Coronary artery (tissue), 2 donors: ENCODE data around the gene ARHGAP10.

Experiments
- DNase-seq: peaks from one replicate; pipeline ENCODE4 v3.0.0-alpha.2; 2017; ENCODE audit warnings: low spot score
- H3K27ac ChIP-seq, 2 donors: fragments of 200-600 bp; sonication (generic); one replicate each; pipeline ENCODE4 v1.5.1; 2016 to 2019
- H3K4me3 ChIP-seq: fragments of 200-600 bp; sonication (generic); 2 replicates; pipeline ENCODE4 v1.5.1; 2016; ENCODE audit warnings: mild to moderate bottlenecking, moderate library complexity
- TF ChIP-seq, protein P1 (sequence below): fragments of 200-600 bp; sonication (generic); IDR thresholded peaks from one replicate; pipeline ENCODE4 v1.5.1; 2019; ENCODE audit warnings: antibody characterized with exemption

The ARHGAP10 gene

DNA sequence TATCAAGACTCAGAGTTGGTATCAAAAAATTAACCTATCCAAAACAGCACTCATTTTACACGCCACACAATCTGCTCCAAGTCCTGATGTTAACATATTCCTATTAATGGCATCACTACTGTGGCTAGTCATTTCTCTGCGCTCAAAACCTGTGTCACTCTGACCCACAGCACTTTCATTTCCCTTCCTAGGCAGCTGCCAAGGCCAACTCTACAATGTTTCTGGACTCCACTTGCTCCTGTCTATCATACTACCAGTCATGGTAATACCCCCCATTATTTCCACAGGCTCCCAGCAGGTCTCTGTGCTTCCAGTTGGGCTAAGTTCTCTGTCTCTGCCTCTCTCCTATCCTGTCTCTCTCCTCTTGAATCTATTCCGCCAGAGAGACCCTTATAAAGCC lies 386.7 kb downstream of the ARHGAP10 start:
- Histone ChIP-seq H3K27ac (no peak overlapping the region), H3K4me3 (no peak overlapping the region)
- TF ChIP-seq, protein P1, sequence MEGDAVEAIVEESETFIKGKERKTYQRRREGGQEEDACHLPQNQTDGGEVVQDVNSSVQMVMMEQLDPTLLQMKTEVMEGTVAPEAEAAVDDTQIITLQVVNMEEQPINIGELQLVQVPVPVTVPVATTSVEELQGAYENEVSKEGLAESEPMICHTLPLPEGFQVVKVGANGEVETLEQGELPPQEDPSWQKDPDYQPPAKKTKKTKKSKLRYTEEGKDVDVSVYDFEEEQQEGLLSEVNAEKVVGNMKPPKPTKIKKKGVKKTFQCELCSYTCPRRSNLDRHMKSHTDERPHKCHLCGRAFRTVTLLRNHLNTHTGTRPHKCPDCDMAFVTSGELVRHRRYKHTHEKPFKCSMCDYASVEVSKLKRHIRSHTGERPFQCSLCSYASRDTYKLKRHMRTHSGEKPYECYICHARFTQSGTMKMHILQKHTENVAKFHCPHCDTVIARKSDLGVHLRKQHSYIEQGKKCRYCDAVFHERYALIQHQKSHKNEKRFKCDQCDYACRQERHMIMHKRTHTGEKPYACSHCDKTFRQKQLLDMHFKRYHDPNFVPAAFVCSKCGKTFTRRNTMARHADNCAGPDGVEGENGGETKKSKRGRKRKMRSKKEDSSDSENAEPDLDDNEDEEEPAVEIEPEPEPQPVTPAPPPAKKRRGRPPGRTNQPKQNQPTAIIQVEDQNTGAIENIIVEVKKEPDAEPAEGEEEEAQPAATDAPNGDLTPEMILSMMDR, result no peak
- no peak for DNase-seq

GRCh38 chr4:148120216-148120615 lies 388.3 kb downstream of the ARHGAP10 start:
- Histone ChIP-seq H3K4me3 (no peak overlapping the region), H3K27ac (no peak overlapping the region)
- TF ChIP-seq, protein P1, result no peak
- no peak for DNase-seq
